Measurements from ENCODE around the gene TMEM121. TPM values are rescaled to one million over a fixed set of nuclear protein-coding genes. Genes with fewer than 3 reads are reported as not detected.

The TMEM121 gene
- total and polyA plus RNA-seq, 2 of the 4 experiments (the other 2 are of a cell fraction), result 2.7 to 6.3 TPM

DNA sequence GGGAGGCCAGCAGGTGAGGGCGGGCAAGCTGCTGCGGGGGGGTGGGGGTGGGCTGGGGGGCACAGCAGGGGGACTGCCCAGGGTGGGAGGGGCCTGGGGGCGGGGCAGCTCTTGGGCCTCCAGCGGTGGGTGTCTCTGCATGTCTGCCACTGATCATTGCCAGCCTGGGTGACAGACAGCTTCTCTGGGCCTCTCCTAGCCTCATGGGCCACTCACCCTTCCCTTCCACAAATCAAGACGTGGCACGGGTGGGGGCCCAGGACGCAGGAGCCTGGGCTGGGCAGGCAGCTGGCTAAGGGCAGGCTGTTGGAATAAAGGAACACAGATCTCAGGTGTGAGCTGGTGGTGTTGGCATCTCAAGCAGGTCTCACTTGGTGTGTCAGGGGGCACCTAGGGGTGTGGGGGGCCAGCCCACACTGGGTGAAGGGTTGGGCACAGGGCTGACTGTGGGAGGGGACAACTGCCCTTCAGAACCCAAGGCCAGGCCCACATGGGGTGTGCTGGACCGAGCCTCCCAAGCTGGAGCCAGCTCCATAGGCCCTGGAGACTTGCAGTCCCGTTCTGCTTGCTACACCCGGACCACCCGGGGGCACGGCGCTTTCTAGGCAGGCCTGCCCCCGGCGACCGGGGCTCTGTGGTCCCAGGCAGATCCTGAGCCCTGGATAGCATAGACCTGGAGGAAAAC, 32.3 kb upstream of the TMEM121 start:
- H4K5ac ChIP-seq (ENCODE audit: low read depth, low read length), result no peak overlapping the region
- H2AK9ac ChIP-seq (replicated peaks; ENCODE audit: low read depth, low read length, poor library complexity), result no peak overlapping the region
- in situ Hi-C loops (cut with MboI; ENCODE audit: low sequenced_read_pairs) (no loop called here), intact Hi-C loops (cut with micrococcal nuclease) (loop anchor here (5.0 kb wide), 1 partner anchor 33 kb away; the partner anchor contains the start of gene TMEM121), dilution Hi-C loops (cut with HindIII; ENCODE audit: low sequenced_read_pairs, unreplicated experiment) (no loop called here)
- no peak overlapping the region for H3K18ac ChIP-seq (ENCODE audit: low read depth, low read length)
- no peak overlapping the region for H3K56ac ChIP-seq (ENCODE audit: extremely low read depth, insufficient read depth, low read length)
- peaks cover 6% of the 10 kb centered on the region; the same call in 1 of the 2 replicates for H3K9me1 ChIP-seq (ENCODE audit: insufficient read depth, low read length)
- ChIA-PET CTCF (no interaction called here), POLR2A (ENCODE audit: unreplicated experiment) (no interaction called here)
- no peak overlapping the region for H2AFZ ChIP-seq (replicated peaks; ENCODE audit: low read length, poor library complexity)
- H2BK20ac ChIP-seq (ENCODE audit: low read depth, low read length), result no peak overlapping the region
- H4K20me1 ChIP-seq (ENCODE audit: insufficient read depth, low read length), result 0 out of 2 replicates have a peak, but pooled peaks cover 6% of the 10 kb centered on the region
- H4K91ac ChIP-seq (ENCODE audit: insufficient read depth, low read depth, low read length), result no peak overlapping the region
- peaks cover 2% of the 10 kb centered on the region; the same call in 1 of the 2 replicates for H3K4me1 ChIP-seq (ENCODE audit: control insufficient read depth, insufficient read depth, low read length)
- TF ChIP-seq POLR2A (IDR thresholded peaks at IDR 0.05; ENCODE audit: low read depth, low read length), result no peak
- TF ChIP-seq, protein P1, sequence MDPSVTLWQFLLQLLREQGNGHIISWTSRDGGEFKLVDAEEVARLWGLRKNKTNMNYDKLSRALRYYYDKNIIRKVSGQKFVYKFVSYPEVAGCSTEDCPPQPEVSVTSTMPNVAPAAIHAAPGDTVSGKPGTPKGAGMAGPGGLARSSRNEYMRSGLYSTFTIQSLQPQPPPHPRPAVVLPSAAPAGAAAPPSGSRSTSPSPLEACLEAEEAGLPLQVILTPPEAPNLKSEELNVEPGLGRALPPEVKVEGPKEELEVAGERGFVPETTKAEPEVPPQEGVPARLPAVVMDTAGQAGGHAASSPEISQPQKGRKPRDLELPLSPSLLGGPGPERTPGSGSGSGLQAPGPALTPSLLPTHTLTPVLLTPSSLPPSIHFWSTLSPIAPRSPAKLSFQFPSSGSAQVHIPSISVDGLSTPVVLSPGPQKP (IDR thresholded peaks at IDR 0.05; ENCODE audit: borderline replicate concordance, low read depth, low read length), result no peak
- no peak for TF ChIP-seq NFE2L2 (IDR thresholded peaks at IDR 0.05; ENCODE audit: low read depth, low read length)
- no peak for TF ChIP-seq CEBPB (IDR thresholded peaks at IDR 0.05; ENCODE audit: low read depth, low read length)
- TF ChIP-seq RAD21 (IDR thresholded peaks at IDR 0.05; ENCODE audit: low read length), result no peak
- TF ChIP-seq, protein P2, sequence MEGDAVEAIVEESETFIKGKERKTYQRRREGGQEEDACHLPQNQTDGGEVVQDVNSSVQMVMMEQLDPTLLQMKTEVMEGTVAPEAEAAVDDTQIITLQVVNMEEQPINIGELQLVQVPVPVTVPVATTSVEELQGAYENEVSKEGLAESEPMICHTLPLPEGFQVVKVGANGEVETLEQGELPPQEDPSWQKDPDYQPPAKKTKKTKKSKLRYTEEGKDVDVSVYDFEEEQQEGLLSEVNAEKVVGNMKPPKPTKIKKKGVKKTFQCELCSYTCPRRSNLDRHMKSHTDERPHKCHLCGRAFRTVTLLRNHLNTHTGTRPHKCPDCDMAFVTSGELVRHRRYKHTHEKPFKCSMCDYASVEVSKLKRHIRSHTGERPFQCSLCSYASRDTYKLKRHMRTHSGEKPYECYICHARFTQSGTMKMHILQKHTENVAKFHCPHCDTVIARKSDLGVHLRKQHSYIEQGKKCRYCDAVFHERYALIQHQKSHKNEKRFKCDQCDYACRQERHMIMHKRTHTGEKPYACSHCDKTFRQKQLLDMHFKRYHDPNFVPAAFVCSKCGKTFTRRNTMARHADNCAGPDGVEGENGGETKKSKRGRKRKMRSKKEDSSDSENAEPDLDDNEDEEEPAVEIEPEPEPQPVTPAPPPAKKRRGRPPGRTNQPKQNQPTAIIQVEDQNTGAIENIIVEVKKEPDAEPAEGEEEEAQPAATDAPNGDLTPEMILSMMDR (conservative IDR thresholded peaks at IDR 0.05; ENCODE audit: low read depth, low read length), result no peak
- TF ChIP-seq MAFK (IDR thresholded peaks at IDR 0.05; ENCODE audit: low read depth, low read length), result no peak
- TF ChIP-seq CHD1 (IDR thresholded peaks at IDR 0.05; ENCODE audit: low read depth, low read length), result no peak
- TF ChIP-seq SMC3 (IDR thresholded peaks at IDR 0.05; ENCODE audit: low read depth, low read length), result no peak
- no peak for TF ChIP-seq BHLHE40 (IDR thresholded peaks at IDR 0.05; ENCODE audit: low read depth, low read length)
- TF ChIP-seq, protein P3, sequence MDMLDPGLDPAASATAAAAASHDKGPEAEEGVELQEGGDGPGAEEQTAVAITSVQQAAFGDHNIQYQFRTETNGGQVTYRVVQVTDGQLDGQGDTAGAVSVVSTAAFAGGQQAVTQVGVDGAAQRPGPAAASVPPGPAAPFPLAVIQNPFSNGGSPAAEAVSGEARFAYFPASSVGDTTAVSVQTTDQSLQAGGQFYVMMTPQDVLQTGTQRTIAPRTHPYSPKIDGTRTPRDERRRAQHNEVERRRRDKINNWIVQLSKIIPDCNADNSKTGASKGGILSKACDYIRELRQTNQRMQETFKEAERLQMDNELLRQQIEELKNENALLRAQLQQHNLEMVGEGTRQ (IDR thresholded peaks at IDR 0.05; ENCODE audit: low read depth, low read length), result no peak
- no peak for TF ChIP-seq FOS (IDR thresholded peaks at IDR 0.05; ENCODE audit: low read depth, low read length)
- TF ChIP-seq MAZ (IDR thresholded peaks at IDR 0.05; ENCODE audit: borderline replicate concordance, low read depth, low read length), result no peak
- TF ChIP-seq RFX5 (IDR thresholded peaks at IDR 0.05; ENCODE audit: low read depth, low read length), result no peak
- no peak overlapping the region for H3K14ac ChIP-seq (replicated peaks; ENCODE audit: low read depth, low read length)
- H3K36me3 ChIP-seq (ENCODE audit: control insufficient read depth, insufficient read depth, low read length), result no peaks in the 10 kb centered on the region
- no peak overlapping the region for H2BK15ac ChIP-seq (ENCODE audit: low read depth, low read length)
- H3K4me3 ChIP-seq (ENCODE audit: insufficient read depth, low read depth, low read length), result no peak overlapping the region
- H3K4me2 ChIP-seq (ENCODE audit: low read depth, low read length), result no peak overlapping the region
- ATAC-seq (ENCODE audit: low read depth), result no peak
- H3K9me3 ChIP-seq (ENCODE audit: control insufficient read depth, insufficient read depth, low read length), result no peaks in the 10 kb centered on the region
- H3K23ac ChIP-seq (ENCODE audit: low read depth, low read length), result no peak overlapping the region
- no peak overlapping the region for H3K9ac ChIP-seq (ENCODE audit: low read depth, low read length)
- WGBS, 2 experiments (ENCODE audit: extremely low coverage in 2 of 2, insufficient read length in 1 of 2), result 89% methylated on average over 8 of the region's 16 CpGs; no CpG with 5 or more reads in 1 of the 2 experiments
- no peak overlapping the region for H4K8ac ChIP-seq (ENCODE audit: low read depth in 2 of 2, low read length in 2 of 2)
- DNase-seq, result no peak
- no peaks in the 10 kb centered on the region for H3K27me3 ChIP-seq (ENCODE audit: control insufficient read depth, insufficient read depth, low read length)
- no peak overlapping the region for H2AK5ac ChIP-seq (ENCODE audit: low read depth, low read length)
- H3K79me1 ChIP-seq (ENCODE audit: low read depth in 1 of 2, low read length in 2 of 2), result peaks cover 0 to 5% of the 10 kb centered on the region in 2 experiments; a peak in 1 of 4 replicates
- no peak overlapping the region for H3K4ac ChIP-seq (ENCODE audit: low read depth, low read length)
- H2BK120ac ChIP-seq (ENCODE audit: low read depth, low read length), result no peak overlapping the region
- no peak overlapping the region for H2BK5ac ChIP-seq (ENCODE audit: low read depth, low read length, poor library complexity, severe bottlenecking)
- no peak overlapping the region for H3K27ac ChIP-seq (ENCODE audit: insufficient read depth, low read length)
- BruUV-seq (replicated peaks), result no TSS peak

Measured in IMR-90 (cell line).